HL-60 (cell line): Measurements from ENCODE around the gene MAP2K5.

Source experiments
- DNase-seq, 2 experiments: peaks; one replicate each; pipeline ENCODE4 v3.0.0-alpha.2; 2010 to 2020; ENCODE audit warnings: low read depth in 1 of 2, low spot score in 1 of 2
- H3K27ac ChIP-seq: fragments of 250-450 bp; sonication (Bioruptor Pico); replicated peaks from 2 replicates; pipeline ENCODE4 v1.5.1; 2020; ENCODE audit warnings: mild to moderate bottlenecking, moderate library complexity
- H3K27me3 ChIP-seq: fragments of 250-450 bp; sonication (Bioruptor Pico); 2 replicates; pipeline ENCODE4 v1.5.1; 2021; ENCODE audit warnings: mild to moderate bottlenecking, moderate library complexity; ENCODE audit not compliant: insufficient read depth, poor library complexity, severe bottlenecking
- H3K4me3 ChIP-seq: replicated peaks from 2 replicates; pipeline ENCODE4 v1.5.1; 2011; ENCODE audit warnings: mild to moderate bottlenecking, control low read depth, low read length; ENCODE audit not compliant: insufficient read depth
- CTCF ChIP-seq: IDR thresholded peaks from one replicate; pipeline ENCODE4 v1.5.1; 2011; ENCODE audit warnings: low read length, control low read depth, inconsistent platforms; ENCODE audit not compliant: insufficient read depth
- GABPA ChIP-seq: IDR thresholded peaks from 2 replicates; pipeline ENCODE4 v1.6.1; 2012; ENCODE audit warnings: low read depth
- POLR2AphosphoS5 ChIP-seq: IDR thresholded peaks from 2 replicates; pipeline ENCODE4 v1.6.1; 2012; ENCODE audit warnings: low read depth
- REST ChIP-seq: IDR thresholded peaks from 2 replicates; pipeline ENCODE4 v1.6.1; 2012; ENCODE audit warnings: low read depth; ENCODE audit not compliant: insufficient replicate concordance
- SPI1 ChIP-seq: IDR thresholded peaks from 2 replicates; pipeline ENCODE4 v1.6.1; 2012; ENCODE audit warnings: low read depth, mild to moderate bottlenecking, borderline replicate concordance

MAP2K5 gene

DNA sequence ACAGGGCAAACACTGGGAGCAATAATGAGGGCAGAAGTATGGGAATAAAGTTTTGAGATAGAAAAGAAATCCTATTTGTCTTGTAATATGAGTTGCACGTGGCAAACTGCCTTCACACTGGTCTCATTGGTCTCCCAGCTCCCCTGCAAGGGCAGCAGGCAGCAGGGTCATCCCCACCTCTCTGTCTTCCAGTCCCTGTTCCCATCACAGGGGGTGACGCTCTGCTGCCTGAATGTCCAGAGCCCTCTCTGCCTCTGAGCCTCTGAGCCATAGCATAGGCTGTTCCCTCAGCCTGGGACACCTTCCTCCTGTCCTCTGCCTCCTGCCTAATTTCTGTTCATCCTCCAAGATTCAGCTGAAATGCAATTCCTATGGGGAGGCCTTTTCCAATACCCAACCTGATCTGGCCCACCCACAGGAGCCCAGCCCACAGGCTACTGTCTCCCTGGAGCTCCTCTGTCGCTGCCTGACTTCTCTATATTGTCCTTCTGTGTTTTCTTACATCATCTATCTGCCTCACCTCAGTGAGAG lies 270.7 kb downstream of the MAP2K5 start:
- Histone ChIP-seq H3K27me3 (no peaks in the 10 kb centered on the region), H3K4me3 (no peak overlapping the region), H3K27ac (no peak overlapping the region)
- TF ChIP-seq POLR2AphosphoS5 (no peak), CTCF (no peak), REST (no peak), SPI1 (no peak), GABPA (no peak)
- no peak for DNase-seq

GRCh38 chr15:67815036-67815592 lies 272.6 kb downstream of the MAP2K5 start:
- no peak overlapping the region for H3K27ac ChIP-seq
- DNase-seq, result no peak
- H3K4me3 ChIP-seq, result no peak overlapping the region
- peaks cover 6% of the 10 kb centered on the region for H3K27me3 ChIP-seq
- TF ChIP-seq SPI1 (no peak), CTCF (no peak), GABPA (no peak), POLR2AphosphoS5 (no peak), REST (no peak)

- DNase-seq, result no peak
- peaks cover 22% of the 10 kb centered on the region for H3K27me3 ChIP-seq
Observed at GRCh38 chr15:67816668-67817067, 274.2 kb downstream of the MAP2K5 start.

More at GRCh38 chr15:67816668-67817067, 274.2 kb downstream of the MAP2K5 start:
- no peak overlapping the region for H3K27ac ChIP-seq
- TF ChIP-seq SPI1, result no peak
- no peak for TF ChIP-seq CTCF
- no peak overlapping the region for H3K4me3 ChIP-seq
